ENCODE measurements around the gene DYNC1H1. TPM values are rescaled to one million over a fixed set of nuclear protein-coding genes. Genes with fewer than 3 reads are reported as not detected.

Gene DYNC1H1
- total and polyA plus RNA-seq, 2 of the 13 experiments (the other 11 are each of a cell fraction or from before 2014, with no cell fraction given) = 74.4 to 239 TPM

GRCh38 chr14:101947904-101948665 lies 16.3 kb upstream of the DYNC1H1 start:
- POLR2A ChIA-PET = interaction anchor here (0.9 to 2.3 kb wide), 13 partner anchors 10 to 591 kb away, joined by 3 to 17 read pairs (median 8); no protein-coding TSS in a partner anchor
- peak; percentile 100 for FAIRE-seq
- in situ Hi-C loops (cut with HindIII; ENCODE audit: extremely low pct_ligation_motif_present, low pct_unique_long_range_greater_than_20kb) = no loop called here
- TF ChIP-seq ZNF407 (CRISPR knock-in tag; IDR thresholded peaks at IDR 0.05; ENCODE audit: not compliant biosample characterization) (peak; percentile 46), SKI (IDR thresholded peaks at IDR 0.05; ENCODE audit: partially characterized antibody) (peak; percentile 37), CBFB (CRISPR knock-in tag; IDR thresholded peaks at IDR 0.05) (no peak; the same call in 1 of the 2 replicates), MTA3 (CRISPR knock-in tag; IDR thresholded peaks at IDR 0.05) (no peak), CREB1 (IDR thresholded peaks at IDR 0.05) (peak; percentile 96), CREB1 (CRISPR knock-in tag; IDR thresholded peaks at IDR 0.05) (peak; percentile 98), NR2F6 (IDR thresholded peaks at IDR 0.05) (no peak; the same call in 1 of the 2 replicates), NR2F6 (CRISPR knock-in tag; IDR thresholded peaks at IDR 0.05) (no peak; the same call in 1 of the 2 replicates), RXRA (CRISPR knock-in tag; IDR thresholded peaks at IDR 0.05) (peak; percentile 12; the same call in 1 of the 2 replicates), KLF11 (CRISPR knock-in tag; IDR thresholded peaks at IDR 0.05) (peak; percentile 85; the same call in 1 of the 2 replicates), ZNF775 (CRISPR knock-in tag; IDR thresholded peaks at IDR 0.05; ENCODE audit: borderline replicate concordance) (no peak), REST (IDR thresholded peaks at IDR 0.05; ENCODE audit: borderline replicate concordance in 1 of 2, low read depth in 1 of 2, low read length in 2 of 2) (0 out of 4 replicates have a peak, but pooled peaks of 1 of the 2 experiments have one; percentile 59)

More at GRCh38 chr14:101947904-101948665, 16.3 kb upstream of the DYNC1H1 start:
- ATAC-seq (peak; percentile 97), DNase-seq (ENCODE audit: low spot score) (peak; percentile 99)
- Histone ChIP-seq H2AFZ (ENCODE audit: low read length) (no peak overlapping the region), H3K79me2 (ENCODE audit: insufficient read depth, low read length) (peaks cover 15% of the 10 kb centered on the region), H3K27me3 (ENCODE audit: control insufficient read depth in 1 of 2, insufficient read depth in 2 of 2, low read length in 2 of 2) (no peaks in the 10 kb centered on the region; a peak in 1 of 5 replicates), H3K4me1 (ENCODE audit: insufficient read depth, low read length) (peaks cover 20% of the 10 kb centered on the region), H3K36me3 (replicated peaks in 1 of 2; ENCODE audit: control insufficient read depth in 1 of 2, insufficient read depth in 2 of 2, low read length in 2 of 2) (no peaks in the 10 kb centered on the region), H3K4me3 (replicated peaks in 1 of 3; ENCODE audit: insufficient read depth in 1 of 3, low read depth in 2 of 3, low read length in 3 of 3) (peak overlapping the region; percentile 88 to 96 (median 91)), H4K20me1 (ENCODE audit: insufficient read depth, low read length) (no peaks in the 10 kb centered on the region), H3K9ac (ENCODE audit: insufficient read depth, low read depth, low read length) (peak overlapping the region; percentile 95), H3K9me3 (ENCODE audit: low read length) (no peaks in the 10 kb centered on the region), H3K4me2 (ENCODE audit: low read depth, low read length) (peak overlapping the region; percentile 84), H3K27ac (ENCODE audit: extremely low read length, insufficient read depth, low read length) (peak overlapping the region; percentile 91)
- CTCF ChIA-PET (ENCODE audit: low intra/inter-chr PET ratio, low total read pairs) = no interaction called here
- intact Hi-C loops (cut with micrococcal nuclease; ENCODE audit: unreplicated experiment) = loop anchor here (2.0 to 5.0 kb wide), 2 partner anchors 139 to 241 kb away; no protein-coding TSS in a partner anchor
- BruUV-seq (replicated peaks) = no TSS peak
- no CpG with 5 or more reads among the region's 53 CpGs for WGBS (ENCODE audit: low lambda C conversion rate)
